ENCODE results near the gene POU3F1. TPM values are rescaled to one million over a fixed set of nuclear protein-coding genes. Genes with fewer than 3 reads are reported as not detected.

POU3F1 gene
- polyA plus RNA-seq, 2 of the 4 experiments (the other 2 are of a cell fraction) = not detected

GRCh38 chr1:38082769-38083263 is 36.2 kb upstream of the POU3F1 start:
- Histone ChIP-seq H3K27ac (no peak overlapping the region), H3K4me2 (no peak overlapping the region), H3K4me3 (no peak overlapping the region), H3K9me3 (no peaks in the 10 kb centered on the region), H3K4me1 (no peaks in the 10 kb centered on the region)
- no peak for ATAC-seq
- no peak for DNase-seq (ENCODE audit: low read depth in 1 of 2, low spot score in 1 of 2)
- no peak for FAIRE-seq
- no peak for TF ChIP-seq CTCF (IDR thresholded peaks at IDR 0.05)
- no peak for TF ChIP-seq CHD4 (IDR thresholded peaks at IDR 0.05; ENCODE audit: borderline replicate concordance)
- no peak for TF ChIP-seq MAFK (IDR thresholded peaks at IDR 0.05; ENCODE audit: partially characterized antibody)
- TF ChIP-seq FOSL2 (IDR thresholded peaks at IDR 0.05) = no peak
- no peak for TF ChIP-seq FOSL2 (CRISPR knock-in tag; IDR thresholded peaks at IDR 0.05)
- TF ChIP-seq USF2 (IDR thresholded peaks at IDR 0.05) = no peak
- TF ChIP-seq RNF2 (IDR thresholded peaks at IDR 0.05; ENCODE audit: borderline replicate concordance, low read depth) = no peak
- no peak for TF ChIP-seq HDAC2 (IDR thresholded peaks at IDR 0.05)
- no peak for TF ChIP-seq KDM5A (IDR thresholded peaks at IDR 0.05)
- no peak for TF ChIP-seq EHMT2 (IDR thresholded peaks at IDR 0.05; ENCODE audit: low read depth)
- ChIA-PET CTCF (no interaction called here), POLR2A (no interaction called here)
- 44% methylated on average over 3 of the region's 3 CpGs for WGBS (ENCODE audit: missing lambda C conversion rate)

GRCh38 chr1:38079019-38079418 is 32.4 kb upstream of the POU3F1 start:
- no peak for TF ChIP-seq BHLHE40 (IDR thresholded peaks at IDR 0.05; ENCODE audit: low read depth, low read length)
- no peak overlapping the region for H3K4me3 ChIP-seq
- no peak overlapping the region for H3K4me2 ChIP-seq
- H3K4me1 ChIP-seq = no peaks in the 10 kb centered on the region
- POLR2A ChIA-PET = no interaction called here
- FAIRE-seq (no peak), ATAC-seq (no peak), DNase-seq (ENCODE audit: low read depth in 1 of 2, low spot score in 1 of 2) (no peak)
- 11% methylated on average over 4 of the region's 4 CpGs for WGBS (ENCODE audit: missing lambda C conversion rate)
- no peaks in the 10 kb centered on the region for H3K9me3 ChIP-seq
- no peak overlapping the region for H3K27ac ChIP-seq
- CTCF ChIA-PET = no interaction called here

- FAIRE-seq (no peak), ATAC-seq (no peak), DNase-seq (ENCODE audit: low read depth in 1 of 2, low spot score in 1 of 2) (no peak)
- WGBS (ENCODE audit: missing lambda C conversion rate) = 0% methylated on average over 2 of the region's 3 CpGs
- POLR2A ChIA-PET = no interaction called here
- Histone ChIP-seq H3K4me2 (no peak overlapping the region), H3K4me1 (no peaks in the 10 kb centered on the region), H3K27ac (no peak overlapping the region), H3K4me3 (no peak overlapping the region), H3K9me3 (no peaks in the 10 kb centered on the region)
- CTCF ChIA-PET = no interaction called here
- TF ChIP-seq PBX3 (IDR thresholded peaks at IDR 0.05) = no peak
- TF ChIP-seq REST (IDR thresholded peaks at IDR 0.05) = no peak
- TF ChIP-seq POLR2A (IDR thresholded peaks at IDR 0.05; ENCODE audit: low read length) = no peak
- no peak for TF ChIP-seq HES2 (IDR thresholded peaks at IDR 0.05)
- no peak for TF ChIP-seq MAFK (IDR thresholded peaks at IDR 0.05; ENCODE audit: partially characterized antibody)
- no peak for TF ChIP-seq NR3C1 (IDR thresholded peaks at IDR 0.05)
- no peak for TF ChIP-seq MAZ (IDR thresholded peaks at IDR 0.05; ENCODE audit: borderline replicate concordance, low read depth, low read length)
- TF ChIP-seq EHMT2 (IDR thresholded peaks at IDR 0.05; ENCODE audit: low read depth) = no peak
- no peak for TF ChIP-seq SREBF2 (IDR thresholded peaks at IDR 0.05)
Observed at GRCh38 chr1:38077523-38078147, 31.0 kb upstream of the POU3F1 start.

Data from A549 (cell line).